Esophagus muscularis mucosa (tissue), 3 donors: Measurements from ENCODE around the gene CGB8.

Source experiments
- POLR2A ChIP-seq: fragments of 450-650 bp; IDR thresholded peaks from one replicate; pipeline ENCODE4 v1.6.1; 2017; ENCODE audit warnings: antibody characterized with exemption, moderate library complexity, mild to moderate bottlenecking, low read depth
- TF ChIP-seq, protein P1 (sequence below), 3 experiments: fragments of 200-600 bp in 2 of 3; fragments of 450-650 bp in 1 of 3; sonication (generic) in 2 of 3; IDR thresholded peaks; one replicate each; pipeline ENCODE4 v1.5.1; 2017 to 2019; ENCODE audit warnings: antibody characterized with exemption in 3 of 3, mild to moderate bottlenecking in 2 of 3, moderate library complexity in 1 of 3

DNA sequence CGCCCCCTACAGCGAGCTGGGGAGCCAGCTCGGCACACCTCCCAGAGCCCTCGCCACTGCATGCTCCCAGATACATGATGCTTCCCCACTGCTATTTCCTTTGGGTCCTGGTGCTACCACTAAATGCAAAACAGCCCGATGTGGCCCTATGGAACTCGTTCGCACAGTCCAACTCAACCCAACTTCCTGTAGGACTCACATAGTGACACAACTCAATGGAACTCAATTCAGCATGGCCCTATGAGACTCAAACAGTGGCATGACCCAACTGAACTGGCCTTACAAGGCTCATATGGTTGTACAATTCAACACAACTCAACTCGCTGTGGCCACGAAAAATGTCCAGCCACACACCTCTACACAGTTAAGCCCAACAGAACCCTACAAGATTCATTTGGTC lies 20.1 kb upstream of the CGB8 start:
- TF ChIP-seq, protein P1, sequence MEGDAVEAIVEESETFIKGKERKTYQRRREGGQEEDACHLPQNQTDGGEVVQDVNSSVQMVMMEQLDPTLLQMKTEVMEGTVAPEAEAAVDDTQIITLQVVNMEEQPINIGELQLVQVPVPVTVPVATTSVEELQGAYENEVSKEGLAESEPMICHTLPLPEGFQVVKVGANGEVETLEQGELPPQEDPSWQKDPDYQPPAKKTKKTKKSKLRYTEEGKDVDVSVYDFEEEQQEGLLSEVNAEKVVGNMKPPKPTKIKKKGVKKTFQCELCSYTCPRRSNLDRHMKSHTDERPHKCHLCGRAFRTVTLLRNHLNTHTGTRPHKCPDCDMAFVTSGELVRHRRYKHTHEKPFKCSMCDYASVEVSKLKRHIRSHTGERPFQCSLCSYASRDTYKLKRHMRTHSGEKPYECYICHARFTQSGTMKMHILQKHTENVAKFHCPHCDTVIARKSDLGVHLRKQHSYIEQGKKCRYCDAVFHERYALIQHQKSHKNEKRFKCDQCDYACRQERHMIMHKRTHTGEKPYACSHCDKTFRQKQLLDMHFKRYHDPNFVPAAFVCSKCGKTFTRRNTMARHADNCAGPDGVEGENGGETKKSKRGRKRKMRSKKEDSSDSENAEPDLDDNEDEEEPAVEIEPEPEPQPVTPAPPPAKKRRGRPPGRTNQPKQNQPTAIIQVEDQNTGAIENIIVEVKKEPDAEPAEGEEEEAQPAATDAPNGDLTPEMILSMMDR (IDR thresholded peaks at IDR 0.05), result no peak
- TF ChIP-seq POLR2A, result no peak
